GM21723 (cell line): ENCODE measurements around the gene DIP2C.

Experiments used
- ATAC-seq: cut with Tn5 transposase; IDR thresholded peaks from one replicate; pipeline ENCODE4 v1.9.1; 2021; ENCODE audit warnings: mild to moderate bottlenecking, moderate library complexity; ENCODE audit not compliant: unreplicated experiment

Gene DIP2C

GRCh38 chr10:677750-678661 is 11.5 kb downstream of the DIP2C start:
- ATAC-seq = no peak

DNA sequence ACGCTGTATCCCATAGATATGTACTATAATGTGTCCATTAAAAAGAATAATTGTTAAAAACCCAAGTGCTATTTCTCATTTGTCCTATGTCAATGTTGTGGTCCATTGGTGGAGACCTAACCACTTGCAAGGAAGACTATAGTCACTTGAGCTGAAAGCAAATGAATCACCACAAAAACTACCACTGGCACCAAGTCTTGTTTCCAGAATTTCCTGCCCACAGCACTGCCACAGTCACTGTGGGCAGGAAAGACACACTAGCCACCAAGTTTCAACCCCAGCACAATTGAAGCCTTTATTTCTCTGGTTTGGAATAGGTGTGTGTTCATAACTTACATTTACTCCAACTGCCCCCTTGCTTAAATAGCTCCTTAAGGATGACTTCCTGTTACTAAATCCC is 12.4 kb downstream of the DIP2C start:
- ATAC-seq = no peak

GRCh38 chr10:676178-676577 is 13.3 kb downstream of the DIP2C start:
- ATAC-seq = no peak

DNA sequence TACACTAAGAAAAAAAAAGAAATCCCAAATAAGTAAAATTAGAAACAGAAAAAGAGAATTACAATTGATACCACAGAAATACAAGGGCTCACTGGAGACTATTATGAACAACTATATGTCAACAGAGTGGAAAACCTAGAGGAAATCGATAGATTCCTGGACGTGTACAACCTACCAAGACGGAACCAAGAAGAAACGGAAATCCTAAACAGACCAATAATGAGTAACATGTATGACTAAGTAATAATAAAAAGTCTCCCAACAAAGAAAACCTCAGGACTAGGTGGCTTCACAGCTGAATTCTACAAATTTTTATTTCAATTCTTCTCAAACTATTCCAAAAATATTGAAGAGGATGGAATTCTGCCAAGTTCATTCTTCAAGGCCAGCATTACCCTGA is 13.9 kb downstream of the DIP2C start:
- ATAC-seq = no peak

- no peak for ATAC-seq
These were observed 16.0 kb downstream of the DIP2C start for GRCh38 chr10:673492-673891.

DNA sequence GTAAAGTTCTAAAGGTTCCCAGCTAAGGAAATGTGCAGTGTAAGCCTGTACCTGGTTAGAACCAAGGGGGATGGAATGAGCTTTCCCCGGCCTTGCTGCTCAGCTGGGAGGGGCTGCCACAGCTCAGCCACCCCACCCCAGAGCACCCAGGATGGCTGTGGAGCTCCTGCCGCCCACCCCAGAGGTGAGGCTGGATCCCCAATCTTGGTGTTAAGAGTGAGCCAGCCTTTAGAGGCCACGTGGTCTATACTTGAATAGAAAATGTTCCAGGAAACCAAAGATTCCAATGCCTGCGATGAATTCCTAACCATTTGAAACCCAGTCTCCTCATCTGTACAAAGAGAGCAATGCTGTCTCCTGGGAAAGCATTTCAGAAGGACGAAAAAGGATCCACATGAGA is 16.5 kb downstream of the DIP2C start:
- no peak for ATAC-seq

DNA sequence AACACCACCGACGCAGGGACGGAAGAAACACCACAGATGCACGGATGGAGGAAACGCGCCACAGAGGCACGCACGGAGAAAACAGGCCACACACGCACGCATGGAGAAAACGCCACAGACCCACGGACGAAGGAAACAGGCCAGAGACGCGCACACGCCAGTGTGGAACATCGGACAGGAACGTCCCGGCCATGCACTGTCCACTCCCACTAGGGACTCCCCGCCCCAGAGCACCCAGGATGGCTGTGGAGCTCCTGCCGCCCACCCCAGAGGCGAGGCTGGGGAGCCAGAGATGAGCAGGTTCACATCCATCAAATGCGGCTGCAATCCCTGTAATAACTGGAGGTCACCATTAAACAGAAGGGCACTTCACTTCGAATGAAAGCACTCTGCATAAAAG is 17.3 kb downstream of the DIP2C start:
- no peak for ATAC-seq

DNA sequence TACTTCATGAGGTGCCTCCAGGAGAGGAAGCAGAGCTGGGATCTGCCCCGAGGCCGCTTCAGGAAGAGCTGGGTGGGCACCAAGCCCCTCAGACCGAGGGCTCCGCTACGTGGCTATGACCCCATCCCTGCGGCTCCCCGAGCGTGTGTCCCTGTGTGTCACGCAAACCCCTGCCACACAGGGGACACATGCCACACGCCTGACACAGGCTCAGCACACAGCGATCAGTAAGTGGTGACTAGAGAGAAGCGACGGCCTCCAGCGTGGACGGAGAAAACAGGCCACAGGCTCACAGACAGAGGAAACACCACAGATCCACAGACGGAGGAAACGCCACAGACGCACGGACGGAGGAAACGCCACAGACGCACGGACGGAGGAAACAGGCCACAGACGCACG is 18.5 kb downstream of the DIP2C start:
- ATAC-seq = no peak

DNA sequence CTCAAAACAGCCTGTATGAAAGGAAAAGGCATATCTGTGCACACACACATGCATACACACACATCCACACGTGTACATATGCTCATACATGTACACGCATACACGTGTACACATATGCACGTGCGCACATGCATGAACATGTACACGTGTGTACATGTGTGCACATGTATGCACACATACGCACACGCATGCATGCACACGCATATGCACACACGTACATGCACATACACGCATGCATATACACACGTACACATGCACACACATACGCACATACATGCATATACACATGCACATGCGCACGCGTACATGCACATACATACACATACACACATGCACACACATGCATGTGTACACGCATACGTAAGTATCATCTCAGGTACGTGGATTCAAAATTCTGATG is 19.4 kb downstream of the DIP2C start:
- ATAC-seq = no peak

- no peak for ATAC-seq
These were observed 20.5 kb downstream of the DIP2C start for GRCh38 chr10:668786-669485.

DNA sequence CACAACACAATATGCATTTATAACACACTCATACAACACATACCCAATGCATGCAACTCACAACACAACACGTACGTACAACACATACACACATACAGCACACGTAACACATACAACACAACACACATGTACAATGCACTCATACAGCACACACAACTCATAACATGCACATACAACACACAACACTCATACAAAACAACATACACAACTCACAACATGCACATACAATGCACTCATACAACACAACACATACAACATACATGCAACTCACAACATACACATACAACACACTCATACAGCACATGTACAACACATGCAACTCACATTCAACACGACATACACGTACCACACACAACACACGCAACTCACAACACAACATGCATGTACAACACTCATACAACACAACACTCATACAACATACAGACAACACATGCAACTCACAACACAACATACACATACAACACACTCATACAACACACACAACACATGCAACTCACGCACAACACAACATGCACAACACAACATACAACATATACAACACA is 21.8 kb downstream of the DIP2C start:
- ATAC-seq = no peak

- no peak for ATAC-seq
These were observed 22.4 kb downstream of the DIP2C start for GRCh38 chr10:667096-667495.

DNA sequence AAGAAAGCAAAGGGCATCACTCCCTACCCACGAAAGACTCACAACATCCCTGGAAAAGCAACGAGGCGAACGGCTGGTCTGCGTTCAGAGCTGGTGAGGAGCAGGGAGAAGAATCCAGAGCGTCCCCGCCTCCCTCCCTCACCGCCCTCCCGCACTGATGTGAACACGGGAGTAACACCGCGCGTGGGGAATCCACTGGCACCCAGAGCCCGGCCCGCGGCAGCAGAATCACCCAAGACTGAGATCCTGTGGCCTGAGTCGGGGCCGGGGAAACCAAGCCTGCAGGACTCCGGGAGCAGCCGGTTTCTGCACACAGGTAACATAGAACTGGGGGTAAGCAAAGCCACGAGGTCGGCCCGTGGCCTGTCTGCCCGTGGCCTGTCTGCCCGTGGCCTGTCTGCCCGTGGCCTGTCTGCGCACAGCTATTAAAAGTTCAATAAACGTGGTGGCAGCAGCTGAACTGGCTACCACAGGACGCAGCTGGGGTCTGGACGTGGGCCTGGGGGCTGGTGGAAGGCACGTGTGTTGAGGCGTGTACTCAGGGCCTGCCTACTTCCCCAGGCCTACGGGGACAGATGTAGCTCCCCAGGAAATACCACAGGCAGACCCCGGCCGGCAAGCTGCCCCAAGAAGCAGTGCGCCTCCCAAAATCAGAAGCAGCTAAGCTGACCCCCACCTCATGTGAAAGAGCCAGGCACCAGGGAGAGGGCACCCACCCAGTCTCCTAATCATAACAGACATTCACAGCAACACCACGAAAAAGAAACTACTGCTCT is 23.0 kb downstream of the DIP2C start:
- ATAC-seq = no peak

- ATAC-seq = no peak
These were observed 23.8 kb downstream of the DIP2C start for GRCh38 chr10:665579-666091.

DNA sequence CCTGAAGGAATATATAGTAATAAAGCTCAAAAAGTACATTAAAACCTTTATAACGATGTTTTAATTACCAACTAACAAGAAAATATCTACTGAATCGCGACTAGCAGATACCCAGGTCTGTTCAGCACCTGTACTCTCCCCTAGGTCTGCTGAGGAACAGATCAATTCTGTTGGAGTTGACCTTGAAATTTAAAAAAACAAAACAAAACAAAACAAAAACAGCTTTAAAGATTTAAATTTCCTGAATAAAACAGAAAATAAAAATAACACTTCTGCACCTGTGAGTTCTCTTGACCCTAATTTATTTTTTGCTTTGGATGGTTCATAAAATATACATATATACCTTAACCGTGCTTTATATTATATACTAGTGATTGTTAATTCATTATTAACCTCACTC is 24.6 kb downstream of the DIP2C start:
- ATAC-seq = no peak

DNA sequence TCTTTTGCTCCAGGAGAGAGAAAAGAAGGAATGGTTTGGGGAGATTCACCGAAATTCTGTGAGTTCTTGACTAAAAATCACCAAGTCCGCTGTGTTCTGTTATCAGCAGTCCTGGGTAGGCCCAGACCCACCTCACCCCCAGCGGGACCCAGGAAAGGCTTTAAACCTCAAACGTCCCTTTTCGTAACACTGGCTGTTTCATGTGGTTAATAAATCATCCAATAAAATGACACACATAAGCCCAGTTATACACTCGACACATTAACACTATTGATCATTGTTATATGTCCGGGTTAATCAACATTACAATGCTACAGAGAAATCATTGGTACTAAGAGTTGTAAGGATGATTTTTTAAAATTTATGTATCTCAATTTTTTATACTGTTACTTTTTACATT is 25.2 kb downstream of the DIP2C start:
- ATAC-seq = no peak

DNA sequence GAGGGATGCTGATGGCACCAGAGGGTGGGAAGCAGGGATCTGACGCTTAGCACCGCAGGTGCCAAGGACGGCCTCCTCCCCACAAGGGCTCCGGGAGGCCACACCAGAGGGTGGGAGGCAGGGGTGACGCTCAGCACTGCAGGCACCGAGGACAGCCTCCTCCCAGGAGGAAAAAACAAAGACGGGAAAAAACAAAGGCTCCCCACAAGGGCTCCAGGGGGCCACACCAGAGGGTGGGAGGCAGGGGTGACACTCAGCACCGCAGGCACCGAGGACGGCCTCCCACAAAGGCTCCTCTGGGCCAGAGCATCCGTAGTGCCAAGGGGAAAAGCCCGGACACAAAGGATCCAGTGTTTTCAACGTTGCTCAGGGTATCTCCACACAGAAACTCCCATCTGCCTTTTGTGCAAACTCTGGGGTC is 25.6 kb downstream of the DIP2C start:
- no peak for ATAC-seq

DNA sequence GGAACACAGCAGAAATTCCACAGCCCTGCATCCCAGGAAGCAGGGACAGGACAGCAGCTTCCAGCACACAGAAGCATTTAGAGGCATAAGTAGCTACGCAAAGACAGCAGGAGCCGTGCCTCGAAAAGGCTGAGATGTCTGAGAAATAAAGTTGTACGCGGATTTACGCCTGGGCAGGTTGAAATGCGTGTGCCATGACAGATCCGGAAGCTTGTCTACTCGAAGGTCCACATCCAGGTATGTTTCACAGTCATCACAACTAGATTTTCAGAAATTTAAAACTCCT is 26.1 kb downstream of the DIP2C start:
- ATAC-seq = no peak

GRCh38 chr10:662686-663465 is 26.6 kb downstream of the DIP2C start:
- no peak for ATAC-seq

DNA sequence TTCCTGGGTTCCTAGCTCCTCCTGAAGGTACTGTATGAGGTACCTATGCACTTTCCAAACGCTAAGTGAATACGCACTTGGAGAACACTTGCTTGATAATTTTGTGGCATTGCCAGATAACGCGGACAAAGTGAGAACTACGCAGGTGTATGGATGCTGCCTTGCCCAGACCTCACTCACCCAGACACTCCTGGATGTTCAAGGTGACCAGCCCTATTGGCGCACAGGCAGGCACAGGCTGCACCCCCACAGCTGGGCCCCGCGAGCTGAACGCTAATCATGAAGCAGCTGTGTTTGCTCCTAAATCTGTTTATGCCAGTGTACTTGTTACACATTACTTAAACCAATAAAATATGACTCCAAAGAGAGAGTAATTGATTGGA is 27.3 kb downstream of the DIP2C start:
- ATAC-seq = no peak
